ENCODE results near the gene RNF217. TPM values are rescaled to one million over a fixed set of nuclear protein-coding genes. Genes with fewer than 3 reads are reported as not detected.

Gene RNF217
- total RNA-seq, 2 experiments from 2014 or later: 0.52 to 1.1 TPM

DNA sequence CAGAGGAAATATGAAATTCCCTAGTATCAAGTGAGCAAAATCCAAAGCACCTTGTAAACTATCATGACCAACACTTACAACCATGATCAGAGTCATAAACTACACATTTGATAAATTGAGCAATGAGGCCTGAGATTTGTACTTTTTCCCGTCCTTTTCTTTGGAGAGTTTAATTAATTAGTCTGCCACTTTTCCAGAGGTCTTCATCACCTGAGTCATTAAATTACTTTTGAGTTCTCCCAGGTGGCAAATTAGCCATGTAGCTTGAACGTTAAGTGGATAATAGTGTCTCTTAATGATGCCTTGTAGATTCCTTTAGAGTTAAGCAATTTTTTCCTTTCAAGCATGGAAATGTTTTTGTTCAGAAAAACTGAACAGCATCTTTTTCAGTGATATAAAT lies 75.6 kb downstream of the RNF217 start:
- H3K4me1 Mint-ChIP-seq (ENCODE audit: low read depth): no peaks in the 10 kb centered on the region
- POLR2A ChIA-PET: no interaction called here
- no peak overlapping the region for H3K4me3 Mint-ChIP-seq
- H3K27ac Mint-ChIP-seq: no peak overlapping the region
- H3K9me3 Mint-ChIP-seq: no peaks in the 10 kb centered on the region
- DNase-seq: no peak
- intact Hi-C loops (cut with micrococcal nuclease): no loop called here
- CTCF ChIA-PET: no interaction called here
- no peaks in the 10 kb centered on the region for H3K36me3 Mint-ChIP-seq
- H3K27me3 Mint-ChIP-seq: peaks cover 2% of the 10 kb centered on the region

DNA sequence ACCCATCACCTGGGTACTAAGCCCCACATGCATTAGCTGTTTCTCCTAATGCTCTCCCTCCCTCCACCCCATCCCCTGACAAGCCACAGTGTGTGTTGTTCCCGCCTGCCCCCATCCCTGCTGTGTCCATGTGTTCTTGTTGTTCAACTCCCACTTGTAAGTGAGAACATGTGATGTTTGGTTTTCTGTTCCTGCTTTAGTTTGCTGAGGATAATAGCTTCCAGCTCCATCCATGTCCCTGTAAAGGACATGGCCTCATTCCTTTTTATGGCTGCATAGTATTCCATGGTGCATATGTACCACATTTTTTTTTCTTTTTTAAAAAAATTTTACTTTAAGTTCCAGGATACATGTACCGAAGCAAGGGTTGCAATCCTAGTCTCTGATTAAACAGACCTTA lies 76.7 kb downstream of the RNF217 start:
- no peak overlapping the region for H3K4me3 Mint-ChIP-seq
- H3K27me3 Mint-ChIP-seq: peaks cover 2% of the 10 kb centered on the region
- POLR2A ChIA-PET: no interaction called here
- intact Hi-C loops (cut with micrococcal nuclease): no loop called here
- no peaks in the 10 kb centered on the region for H3K4me1 Mint-ChIP-seq (ENCODE audit: low read depth)
- no peaks in the 10 kb centered on the region for H3K9me3 Mint-ChIP-seq
- no peaks in the 10 kb centered on the region for H3K36me3 Mint-ChIP-seq
- CTCF ChIA-PET: no interaction called here
- no peak overlapping the region for H3K27ac Mint-ChIP-seq
- no peak for DNase-seq

DNA sequence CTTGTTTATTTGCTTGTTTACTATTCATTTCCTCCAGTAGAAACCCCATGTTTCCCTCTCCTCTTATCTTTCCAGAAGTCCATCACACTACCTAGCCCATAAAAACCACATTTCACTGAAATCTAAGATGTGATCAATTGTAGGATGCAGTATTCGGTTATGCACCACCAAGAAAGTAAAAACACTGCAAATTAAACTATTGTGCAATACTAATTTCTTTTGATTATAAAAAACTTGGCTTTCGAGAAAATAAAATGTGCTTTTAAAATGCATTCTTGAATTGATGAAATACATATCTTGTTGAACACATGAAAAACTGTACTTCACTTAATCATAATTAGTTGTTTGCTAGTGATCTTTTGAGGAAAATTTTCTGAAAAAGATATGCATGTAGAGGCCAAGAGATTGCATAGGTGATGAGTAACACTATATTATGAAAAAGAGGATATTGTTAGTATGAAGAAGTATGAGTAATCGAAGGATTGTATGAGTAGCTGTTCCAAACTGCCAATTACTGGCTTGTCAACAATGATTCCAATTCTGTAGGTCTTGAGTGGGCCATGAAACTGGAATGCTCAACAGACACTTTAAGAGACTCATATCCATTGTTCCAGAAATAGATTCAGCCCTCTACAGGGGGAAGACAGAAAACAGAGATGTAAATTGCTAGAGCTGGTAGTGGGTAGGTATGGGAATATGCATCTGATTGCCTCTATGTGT lies 79.7 kb downstream of the RNF217 start:
- Mint-ChIP-seq H3K36me3 (no peaks in the 10 kb centered on the region), H3K4me1 (ENCODE audit: low read depth) (no peaks in the 10 kb centered on the region), H3K27ac (no peak overlapping the region), H3K9me3 (no peaks in the 10 kb centered on the region), H3K4me3 (no peak overlapping the region), H3K27me3 (peaks cover 2% of the 10 kb centered on the region)
- intact Hi-C loops (cut with micrococcal nuclease): no loop called here
- no peak for DNase-seq
- ChIA-PET CTCF (no interaction called here), POLR2A (no interaction called here)

DNA sequence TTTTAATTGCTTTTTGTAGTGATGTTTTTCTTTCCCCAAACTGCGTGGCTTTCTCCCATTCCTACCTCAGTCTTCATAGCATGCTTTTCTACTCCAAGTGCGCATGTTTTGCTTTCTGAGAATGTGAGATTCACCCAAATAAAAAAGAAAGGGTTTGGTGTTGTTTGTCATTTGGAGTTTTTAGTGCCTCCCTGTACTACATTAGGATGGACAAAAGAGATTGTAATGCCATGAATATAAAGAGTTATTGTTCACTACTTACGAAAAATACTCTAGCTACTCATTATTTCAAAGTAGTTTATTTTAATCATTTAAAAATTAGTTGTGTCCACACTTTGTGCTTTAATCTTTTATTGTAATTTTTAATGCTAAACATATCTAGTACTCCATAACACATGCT lies 81.8 kb downstream of the RNF217 start:
- Mint-ChIP-seq H3K27me3 (peaks cover 2% of the 10 kb centered on the region), H3K27ac (no peak overlapping the region), H3K4me3 (no peak overlapping the region), H3K36me3 (no peaks in the 10 kb centered on the region), H3K4me1 (ENCODE audit: low read depth) (no peaks in the 10 kb centered on the region), H3K9me3 (no peaks in the 10 kb centered on the region)
- no peak for DNase-seq
- POLR2A ChIA-PET: no interaction called here
- CTCF ChIA-PET: no interaction called here
- intact Hi-C loops (cut with micrococcal nuclease): no loop called here

DNA sequence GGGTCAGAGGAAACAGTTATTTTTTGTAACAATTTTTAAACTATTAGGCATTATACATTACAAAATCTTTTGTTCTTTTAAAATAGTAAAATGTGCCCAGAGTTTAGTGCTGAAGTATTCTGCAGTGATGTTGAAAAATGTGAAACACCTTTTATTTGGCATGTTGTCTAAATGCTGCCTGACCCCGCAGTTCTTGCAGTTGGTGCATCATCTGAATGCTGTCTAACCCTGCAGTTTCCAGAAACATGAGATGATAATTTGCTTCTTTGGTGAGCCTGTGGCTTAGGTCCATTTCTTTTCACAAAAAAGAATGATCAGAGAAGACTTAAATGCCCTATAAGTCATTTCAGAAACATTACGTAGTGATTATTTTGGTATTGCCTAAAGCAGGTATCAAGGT lies 82.4 kb downstream of the RNF217 start:
- CTCF ChIA-PET: no interaction called here
- Mint-ChIP-seq H3K4me3 (no peak overlapping the region), H3K9me3 (no peaks in the 10 kb centered on the region), H3K27ac (no peak overlapping the region), H3K36me3 (no peaks in the 10 kb centered on the region), H3K4me1 (ENCODE audit: low read depth) (no peaks in the 10 kb centered on the region), H3K27me3 (no peaks in the 10 kb centered on the region)
- intact Hi-C loops (cut with micrococcal nuclease): no loop called here
- no peak for DNase-seq
- POLR2A ChIA-PET: no interaction called here

DNA sequence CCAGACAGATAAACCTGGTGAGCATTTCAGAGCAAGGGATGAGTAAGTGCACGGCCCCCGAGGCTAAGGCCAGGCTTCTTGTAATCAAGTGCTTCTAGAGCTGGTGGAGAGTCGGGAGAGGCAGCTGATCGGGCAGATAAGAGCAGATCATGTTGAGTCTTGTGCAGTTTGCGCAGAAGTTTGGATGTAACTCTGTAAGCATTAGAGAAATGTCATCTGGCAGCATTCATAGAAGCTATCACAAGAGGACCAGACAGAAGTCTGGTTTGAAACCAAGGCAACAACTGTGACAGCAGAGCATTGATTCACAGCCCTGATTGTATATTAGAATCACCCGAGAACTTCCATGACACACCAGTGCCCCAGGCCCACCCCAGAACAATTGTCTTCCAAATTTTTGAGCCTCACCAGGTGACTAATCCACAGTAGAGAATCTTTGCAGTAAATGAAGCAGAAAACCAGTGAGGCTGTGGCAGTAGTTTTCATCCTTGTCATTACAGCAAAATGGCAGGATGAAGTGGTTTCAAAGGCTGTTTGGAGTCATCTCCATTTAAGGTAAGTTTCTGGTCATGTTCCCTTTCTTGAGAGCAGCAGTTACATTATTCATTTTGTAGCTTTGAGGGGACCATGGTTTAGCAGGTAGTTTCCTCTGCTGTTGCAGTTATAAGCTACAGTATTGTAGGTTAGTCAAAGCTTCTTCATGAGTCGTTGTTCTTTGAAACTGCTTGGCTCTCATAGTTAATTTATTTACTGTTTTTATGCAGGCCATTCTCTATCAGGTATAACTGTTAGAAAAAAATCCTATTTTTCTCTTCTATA lies 84.1 kb downstream of the RNF217 start:
- H3K36me3 Mint-ChIP-seq: no peaks in the 10 kb centered on the region

DNA sequence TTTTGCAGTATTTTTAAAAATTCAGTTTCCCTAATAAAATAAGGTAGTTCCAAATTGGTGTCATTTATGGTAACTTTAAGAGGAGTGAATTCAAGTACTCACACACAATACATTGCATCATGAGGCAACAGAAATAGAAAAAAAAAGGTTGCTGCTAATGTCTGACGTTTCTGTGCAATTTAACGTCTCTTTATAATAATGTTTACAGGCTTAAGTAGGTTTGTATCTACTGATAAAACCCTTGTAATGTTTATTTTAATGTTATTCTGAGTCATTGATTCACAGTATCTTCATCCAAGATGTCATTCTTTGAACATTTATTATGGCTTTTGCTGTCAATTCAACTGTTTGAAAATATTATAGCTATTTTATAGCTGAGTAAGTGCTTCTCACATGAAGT lies 86.0 kb downstream of the RNF217 start:
- POLR2A ChIA-PET: no interaction called here
- H3K9me3 Mint-ChIP-seq: no peaks in the 10 kb centered on the region
- H3K4me3 Mint-ChIP-seq: no peak overlapping the region
- H3K27ac Mint-ChIP-seq: no peak overlapping the region
- no peak for DNase-seq
- no peaks in the 10 kb centered on the region for H3K27me3 Mint-ChIP-seq
- CTCF ChIA-PET: interaction anchor here (0.8 kb wide), 1 partner anchor 706 kb away, joined by 3 read pairs; no protein-coding TSS in a partner anchor
- H3K4me1 Mint-ChIP-seq (ENCODE audit: low read depth): no peaks in the 10 kb centered on the region
- no peaks in the 10 kb centered on the region for H3K36me3 Mint-ChIP-seq
- intact Hi-C loops (cut with micrococcal nuclease): no loop called here

More for the DNA sequence above, 84.1 kb downstream of the RNF217 start:
- intact Hi-C loops (cut with micrococcal nuclease): no loop called here
- Mint-ChIP-seq H3K9me3 (no peaks in the 10 kb centered on the region), H3K27ac (no peak overlapping the region), H3K4me3 (no peak overlapping the region), H3K4me1 (ENCODE audit: low read depth) (no peaks in the 10 kb centered on the region), H3K27me3 (no peaks in the 10 kb centered on the region)
- POLR2A ChIA-PET: no interaction called here
- no peak for DNase-seq
- CTCF ChIA-PET: no interaction called here

DNA sequence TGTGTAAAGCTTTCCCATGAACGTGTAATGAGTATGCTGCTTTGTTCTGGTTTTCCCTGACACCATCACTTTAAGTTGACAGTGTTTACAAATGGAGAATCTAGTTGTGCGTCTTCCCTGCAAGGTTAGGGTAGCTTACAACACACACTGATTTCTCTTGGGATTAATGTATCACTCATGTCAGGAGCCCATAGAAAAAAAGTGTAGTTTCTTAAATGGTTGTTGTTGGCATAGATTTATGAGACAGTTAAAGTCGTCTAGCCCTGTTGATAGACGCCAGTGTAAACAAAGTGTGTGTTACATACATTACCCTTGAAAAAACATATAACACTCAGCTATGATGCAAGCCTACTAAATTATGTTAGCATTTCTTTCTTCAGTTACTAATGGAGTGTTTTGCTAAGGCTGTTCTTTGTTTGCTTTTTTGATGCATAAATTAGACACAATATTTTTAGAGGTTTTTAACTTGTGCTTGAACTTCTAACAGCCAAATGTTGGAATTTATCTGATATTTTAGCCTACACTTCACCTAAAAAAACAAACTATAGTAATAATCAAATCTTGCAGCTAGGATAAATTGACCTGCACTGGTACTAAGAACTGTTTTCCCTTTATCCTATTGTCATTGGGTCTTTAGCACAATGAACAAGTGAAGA lies 88.6 kb downstream of the RNF217 start:
- Mint-ChIP-seq H3K36me3 (no peaks in the 10 kb centered on the region), H3K4me3 (no peak overlapping the region), H3K27ac (no peak overlapping the region), H3K9me3 (no peaks in the 10 kb centered on the region), H3K27me3 (no peaks in the 10 kb centered on the region), H3K4me1 (ENCODE audit: low read depth) (no peaks in the 10 kb centered on the region)
- POLR2A ChIA-PET: no interaction called here
- intact Hi-C loops (cut with micrococcal nuclease): no loop called here
- DNase-seq: no peak
- CTCF ChIA-PET: no interaction called here

DNA sequence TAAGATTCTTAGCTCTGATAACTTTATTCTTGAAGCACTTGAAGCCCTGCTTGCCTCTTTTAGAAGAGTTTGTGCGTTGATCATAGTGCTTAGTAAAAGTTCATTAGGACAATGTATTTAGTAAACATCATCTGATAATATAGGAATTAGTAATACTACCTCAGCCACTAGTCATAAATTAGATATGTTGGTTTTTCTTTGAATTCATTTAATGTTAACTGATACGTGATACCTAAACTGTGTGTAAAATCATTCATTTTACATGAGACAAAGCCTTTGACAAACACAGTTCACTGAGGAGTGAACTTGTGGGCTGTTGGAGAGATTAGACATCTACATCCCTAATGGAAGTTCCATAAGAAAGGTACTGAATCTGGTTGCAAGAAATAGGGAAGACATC lies 91.6 kb downstream of the RNF217 start:
- DNase-seq: no peak
- ChIA-PET POLR2A (no interaction called here), CTCF (no interaction called here)
- H3K9me3 Mint-ChIP-seq: no peaks in the 10 kb centered on the region
- intact Hi-C loops (cut with micrococcal nuclease): no loop called here
- H3K27ac Mint-ChIP-seq: no peak overlapping the region
- no peaks in the 10 kb centered on the region for H3K4me1 Mint-ChIP-seq (ENCODE audit: low read depth)
- H3K27me3 Mint-ChIP-seq: no peaks in the 10 kb centered on the region
- no peak overlapping the region for H3K4me3 Mint-ChIP-seq
- H3K36me3 Mint-ChIP-seq: no peaks in the 10 kb centered on the region

DNA sequence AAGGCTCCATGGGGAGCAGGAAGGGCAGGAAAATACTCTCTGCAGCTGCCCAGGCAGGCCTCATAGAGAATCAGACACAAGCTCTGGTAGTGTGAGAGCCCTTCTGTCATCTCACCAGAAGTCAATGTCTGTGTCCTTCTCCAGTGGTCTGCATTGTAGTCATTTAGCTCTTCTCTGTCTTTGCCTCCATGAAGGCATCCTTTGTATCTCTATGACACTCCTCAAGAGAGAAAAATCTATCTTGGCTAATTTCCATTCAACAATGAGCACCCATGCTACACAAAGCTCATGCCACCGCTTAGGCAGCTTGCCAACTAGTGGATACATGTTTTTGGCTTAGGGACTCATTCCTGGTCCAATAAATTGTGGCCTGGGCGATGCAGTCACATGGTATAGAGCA lies 92.1 kb downstream of the RNF217 start:
- no peaks in the 10 kb centered on the region for H3K27me3 Mint-ChIP-seq
- H3K4me1 Mint-ChIP-seq (ENCODE audit: low read depth): no peaks in the 10 kb centered on the region
- no peaks in the 10 kb centered on the region for H3K36me3 Mint-ChIP-seq
- ChIA-PET POLR2A (no interaction called here), CTCF (no interaction called here)
- H3K27ac Mint-ChIP-seq: no peak overlapping the region
- intact Hi-C loops (cut with micrococcal nuclease): no loop called here
- no peak for DNase-seq
- H3K4me3 Mint-ChIP-seq: no peak overlapping the region
- no peaks in the 10 kb centered on the region for H3K9me3 Mint-ChIP-seq

DNA sequence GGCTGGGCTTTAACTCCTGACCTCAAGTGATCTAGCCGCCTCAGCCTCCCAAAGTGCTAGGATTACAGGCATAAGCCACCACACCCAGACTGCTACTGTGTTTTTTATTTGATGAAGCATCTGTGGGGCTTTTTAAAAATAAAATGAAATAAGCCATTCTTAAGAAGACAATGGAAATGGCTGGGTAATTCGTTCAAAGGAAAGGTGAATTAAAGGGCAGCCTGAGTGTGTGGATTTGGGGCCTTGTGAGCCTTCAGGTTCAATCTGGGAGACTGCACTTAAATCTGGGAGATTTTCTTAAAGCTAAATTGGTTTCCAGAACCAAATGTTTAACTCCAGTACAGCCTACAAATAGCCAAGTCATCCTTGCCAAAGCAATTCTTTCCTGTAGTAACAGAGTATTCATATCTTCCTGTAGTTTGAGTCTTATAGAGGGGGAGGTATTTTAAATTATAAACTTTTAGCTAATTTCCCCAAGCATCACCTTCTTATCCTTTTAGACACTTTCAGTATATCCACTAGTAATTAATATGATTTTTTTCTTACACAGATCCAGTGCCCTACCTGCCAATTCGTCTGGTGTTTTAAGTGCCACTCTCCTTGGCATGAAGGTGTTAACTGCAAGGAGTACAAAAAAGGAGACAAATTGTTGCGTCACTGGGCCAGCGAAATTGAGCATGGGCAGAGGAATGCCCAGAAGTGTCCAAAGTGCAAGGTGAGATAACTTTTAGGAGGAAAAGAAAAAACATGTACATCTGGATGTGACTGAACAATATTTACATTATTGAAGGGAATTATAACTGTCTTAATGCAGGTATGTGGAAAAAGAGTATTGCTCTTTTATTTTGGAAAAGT lies 95.4 kb downstream of the RNF217 start:
- Mint-ChIP-seq H3K9me3 (no peaks in the 10 kb centered on the region), H3K27me3 (no peaks in the 10 kb centered on the region), H3K4me1 (ENCODE audit: low read depth) (no peaks in the 10 kb centered on the region), H3K36me3 (no peaks in the 10 kb centered on the region), H3K4me3 (no peak overlapping the region), H3K27ac (no peak overlapping the region)
- ChIA-PET POLR2A (no interaction called here), CTCF (no interaction called here)
- intact Hi-C loops (cut with micrococcal nuclease): no loop called here
- DNase-seq: no peak

DNA sequence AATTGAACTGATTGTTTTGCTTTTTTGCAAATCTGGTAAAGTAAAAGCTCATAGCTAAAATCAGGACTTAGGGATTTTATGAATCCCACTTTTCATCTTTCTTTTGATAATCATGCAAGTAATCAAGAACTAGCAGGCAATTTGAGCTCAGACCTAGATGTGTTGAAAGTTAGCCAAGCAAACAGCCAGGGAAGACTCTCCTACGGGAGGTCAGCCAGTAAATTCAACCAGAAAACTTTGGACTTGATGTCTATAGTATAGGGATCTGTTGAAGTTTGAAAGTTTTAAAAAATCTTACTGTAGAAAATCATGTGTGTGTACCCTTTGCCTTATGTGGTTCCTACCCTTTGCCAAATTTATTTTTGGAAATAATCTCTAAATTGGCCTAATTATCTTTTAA lies 96.3 kb downstream of the RNF217 start:
- ChIA-PET POLR2A (no interaction called here), CTCF (no interaction called here)
- no peaks in the 10 kb centered on the region for H3K4me1 Mint-ChIP-seq (ENCODE audit: low read depth)
- no peak overlapping the region for H3K4me3 Mint-ChIP-seq
- no peaks in the 10 kb centered on the region for H3K27me3 Mint-ChIP-seq
- no peak overlapping the region for H3K27ac Mint-ChIP-seq
- H3K36me3 Mint-ChIP-seq: no peaks in the 10 kb centered on the region
- no peaks in the 10 kb centered on the region for H3K9me3 Mint-ChIP-seq
- intact Hi-C loops (cut with micrococcal nuclease): no loop called here
- no peak for DNase-seq

All from activated CD4-positive, alpha-beta memory T cell treated with anti-CD3 and anti-CD28 coated beads for 36 hours (primary cell).